ENCODE results near the gene IDNK.

DNA sequence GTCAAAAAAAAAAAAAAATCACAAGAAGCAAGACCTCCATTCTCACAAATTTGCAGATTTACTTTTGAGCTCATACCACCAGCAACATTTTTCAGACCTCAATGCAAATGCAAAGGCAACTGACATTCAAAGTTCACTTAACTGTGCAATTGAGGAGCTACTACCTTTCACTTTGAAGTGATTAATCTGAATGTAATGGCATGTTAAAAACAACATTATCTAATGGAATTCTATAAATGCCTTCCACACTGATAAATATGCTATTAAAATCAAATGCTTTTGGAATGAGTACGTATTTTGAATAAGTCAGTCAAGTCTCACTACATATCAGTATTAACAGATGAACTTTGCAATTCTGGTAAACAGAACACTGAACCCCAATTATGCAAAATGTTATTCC is 52.5 kb downstream of the IDNK start:
- TF ChIP-seq EZH2 (IDR thresholded peaks at IDR 0.05) (no peak), POLR2AphosphoS5 (IDR thresholded peaks at IDR 0.05; ENCODE audit: borderline replicate concordance, low read depth, low read length) (no peak), FOXP2 (optimal IDR thresholded peaks at IDR 0.05; ENCODE audit: control extremely low read depth, extremely low read length, insufficient read depth) (no peak)

Data from SK-N-MC (cell line).